SU-DHL-6 (cell line): ENCODE measurements around the gene PHPT1.
"Not testable (repeated sequence)": the region's sequence is repeated elsewhere in the genome, so short reads cannot be mapped to it uniquely, and the experiment has no call there.

Experiments
- H2AFZ ChIP-seq: fragments of 200-600 bp; sonication (generic); 2 replicates; pipeline ENCODE4 v1.6.1; 2014; ENCODE audit warnings: low read depth, mild to moderate bottlenecking, moderate library complexity, mixed read lengths, antibody characterized with exemption, low read length; ENCODE audit not compliant: severe bottlenecking
- H3F3A ChIP-seq: fragments of 200-600 bp; shearing (Covaris generic); 2 replicates; pipeline ENCODE4 v1.6.0; 2016; ENCODE audit warnings: antibody characterized with exemption, mild to moderate bottlenecking; ENCODE audit not compliant: insufficient read depth
- H3K27ac ChIP-seq: fragments of 200-600 bp; sonication (generic); 2 replicates; pipeline ENCODE4 v1.5.1; 2016; ENCODE audit warnings: low read depth, mild to moderate bottlenecking, low read length, moderate library complexity, mixed read lengths
- H3K27me3 ChIP-seq: fragments of 200-600 bp; sonication (generic), shearing (Covaris generic); 2 replicates; pipeline ENCODE4 v1.6.0; 2014; ENCODE audit warnings: mild to moderate bottlenecking, low read length
- H3K36me3 ChIP-seq: fragments of 200-600 bp; sonication (generic); 2 replicates; pipeline ENCODE4 v1.6.1; 2014; ENCODE audit warnings: mild to moderate bottlenecking, low read length, mixed read lengths
- H3K4me2 ChIP-seq: fragments of 300-600, 200-600 bp; shearing (Covaris generic), sonication (generic); 2 replicates; pipeline ENCODE4 v1.6.0; 2014; ENCODE audit warnings: low read length, low read depth, mild to moderate bottlenecking; ENCODE audit not compliant: poor library complexity, severe bottlenecking
- H3K4me3 ChIP-seq: fragments of 200-600 bp; sonication (generic); 2 replicates; pipeline ENCODE4 v1.5.1; 2014; ENCODE audit warnings: antibody characterized with exemption, low read length, mild to moderate bottlenecking, mixed read lengths; ENCODE audit not compliant: insufficient read depth, poor library complexity, severe bottlenecking
- H3K79me2 ChIP-seq: fragments of 200-600 bp; sonication (generic); 2 replicates; pipeline ENCODE4 v1.6.1; 2014; ENCODE audit warnings: mild to moderate bottlenecking, low read length, moderate library complexity; ENCODE audit not compliant: insufficient read depth
- H3K9ac ChIP-seq: fragments of 200-600 bp; sonication (generic); 2 replicates; pipeline ENCODE4 v1.7.0; 2014; ENCODE audit warnings: mild to moderate bottlenecking, low read length
- H3K9me2 ChIP-seq: fragments of 200-600 bp; sonication (generic); replicated peaks from 2 replicates; pipeline ENCODE4 v1.6.1; 2014; ENCODE audit warnings: low read length; ENCODE audit not compliant: insufficient read depth
- H3K9me3 ChIP-seq: fragments of 200-600 bp; sonication (generic); 2 replicates; pipeline ENCODE4 v1.6.1; 2014; ENCODE audit warnings: low read length, mixed read lengths; ENCODE audit not compliant: insufficient read depth
- H4K20me1 ChIP-seq: fragments of 200-600 bp; sonication (generic); 2 replicates; pipeline ENCODE4 v1.6.1; 2014; ENCODE audit warnings: low read depth, mild to moderate bottlenecking, antibody characterized with exemption, low read length, moderate library complexity, mixed read lengths
- EZH2phosphoT487 ChIP-seq: fragments of 200-600 bp; sonication (generic), shearing (Covaris generic); conservative IDR thresholded peaks from 2 replicates; pipeline ENCODE4 v1.6.1; 2018; ENCODE audit warnings: mild to moderate bottlenecking, antibody characterized with exemption, low read length, moderate library complexity, mixed read lengths
- TF ChIP-seq, protein P1 (sequence below): fragments of 200-600 bp; sonication (generic); IDR thresholded peaks from one replicate; pipeline ENCODE4 v1.5.1; 2017; ENCODE audit warnings: antibody characterized with exemption, mild to moderate bottlenecking, low read length, moderate library complexity; ENCODE audit not compliant: insufficient read depth, poor library complexity, severe bottlenecking

The PHPT1 gene

DNA sequence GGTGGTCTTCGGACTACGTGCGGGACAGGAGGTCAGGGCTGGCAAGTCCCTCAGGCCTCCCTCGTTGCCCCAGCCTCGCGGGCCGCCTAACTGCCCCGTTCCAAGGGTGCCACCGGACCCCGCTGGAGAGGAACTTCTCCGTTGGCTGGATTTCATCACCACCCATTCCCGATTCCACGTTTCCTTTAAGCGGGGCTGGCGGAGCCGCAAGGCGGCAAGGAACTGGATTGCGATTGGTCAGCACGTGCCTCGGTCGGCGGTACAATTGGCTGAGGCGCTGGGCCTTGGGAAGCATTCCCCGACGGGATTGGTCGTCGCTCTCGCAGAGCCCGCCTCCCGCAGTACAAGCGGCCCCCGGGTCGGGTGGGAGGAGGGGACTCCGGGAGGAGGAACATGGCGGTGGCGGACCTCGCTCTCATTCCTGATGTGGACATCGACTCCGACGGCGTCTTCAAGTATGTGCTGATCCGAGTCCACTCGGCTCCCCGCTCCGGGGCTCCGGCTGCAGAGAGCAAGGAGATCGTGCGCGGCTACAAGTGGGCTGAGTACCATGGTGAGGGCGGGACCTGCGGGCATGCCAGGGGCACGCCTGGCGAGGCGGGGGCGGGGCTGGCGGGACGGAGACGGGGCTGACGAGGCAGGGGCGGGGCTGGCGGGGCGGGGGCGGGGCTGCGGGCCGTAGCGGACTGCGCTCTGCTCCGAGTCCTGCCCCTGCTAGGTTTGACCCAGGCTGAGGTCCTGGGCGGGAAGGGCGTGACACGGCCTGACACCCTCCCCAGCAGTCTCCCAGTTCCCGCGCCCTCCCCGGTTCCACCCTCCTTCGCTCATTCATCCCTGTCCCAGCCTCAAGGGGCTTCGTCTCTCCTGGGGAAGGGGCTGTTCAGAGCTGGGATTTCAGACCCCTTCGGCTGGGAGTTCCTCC lies at the start of gene PHPT1:
Gene PHPT1, plus strand, starts transcription at position 372 of the 922 bp plus-strand sequence. Its CDS starts 22 bp downstream, at position 394.
- H3K4me2 ChIP-seq = peak within 1 kb of the TSS; percentile 58
- peak within 1 kb of the TSS; percentile 81 for H3K9ac ChIP-seq
- no peaks in the 10 kb centered on the region for H3K9me3 ChIP-seq
- H3K79me2 ChIP-seq = no peaks in the 10 kb centered on the region
- TF ChIP-seq EZH2phosphoT487 = no peak
- TF ChIP-seq, protein P1, sequence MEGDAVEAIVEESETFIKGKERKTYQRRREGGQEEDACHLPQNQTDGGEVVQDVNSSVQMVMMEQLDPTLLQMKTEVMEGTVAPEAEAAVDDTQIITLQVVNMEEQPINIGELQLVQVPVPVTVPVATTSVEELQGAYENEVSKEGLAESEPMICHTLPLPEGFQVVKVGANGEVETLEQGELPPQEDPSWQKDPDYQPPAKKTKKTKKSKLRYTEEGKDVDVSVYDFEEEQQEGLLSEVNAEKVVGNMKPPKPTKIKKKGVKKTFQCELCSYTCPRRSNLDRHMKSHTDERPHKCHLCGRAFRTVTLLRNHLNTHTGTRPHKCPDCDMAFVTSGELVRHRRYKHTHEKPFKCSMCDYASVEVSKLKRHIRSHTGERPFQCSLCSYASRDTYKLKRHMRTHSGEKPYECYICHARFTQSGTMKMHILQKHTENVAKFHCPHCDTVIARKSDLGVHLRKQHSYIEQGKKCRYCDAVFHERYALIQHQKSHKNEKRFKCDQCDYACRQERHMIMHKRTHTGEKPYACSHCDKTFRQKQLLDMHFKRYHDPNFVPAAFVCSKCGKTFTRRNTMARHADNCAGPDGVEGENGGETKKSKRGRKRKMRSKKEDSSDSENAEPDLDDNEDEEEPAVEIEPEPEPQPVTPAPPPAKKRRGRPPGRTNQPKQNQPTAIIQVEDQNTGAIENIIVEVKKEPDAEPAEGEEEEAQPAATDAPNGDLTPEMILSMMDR = no peak
- H2AFZ ChIP-seq = peak within 1 kb of the TSS; percentile 81
- H3K36me3 ChIP-seq = no peaks in the 10 kb centered on the region
- H3K4me3 ChIP-seq = peak within 1 kb of the TSS; percentile 91
- no peaks in the 10 kb centered on the region for H4K20me1 ChIP-seq
- H3K27me3 ChIP-seq = no peaks in the 10 kb centered on the region
- no peaks in the 10 kb centered on the region for H3K9me2 ChIP-seq
- peak within 1 kb of the TSS; percentile 89 for H3K27ac ChIP-seq
- no peaks in the 10 kb centered on the region for H3F3A ChIP-seq

DNA sequence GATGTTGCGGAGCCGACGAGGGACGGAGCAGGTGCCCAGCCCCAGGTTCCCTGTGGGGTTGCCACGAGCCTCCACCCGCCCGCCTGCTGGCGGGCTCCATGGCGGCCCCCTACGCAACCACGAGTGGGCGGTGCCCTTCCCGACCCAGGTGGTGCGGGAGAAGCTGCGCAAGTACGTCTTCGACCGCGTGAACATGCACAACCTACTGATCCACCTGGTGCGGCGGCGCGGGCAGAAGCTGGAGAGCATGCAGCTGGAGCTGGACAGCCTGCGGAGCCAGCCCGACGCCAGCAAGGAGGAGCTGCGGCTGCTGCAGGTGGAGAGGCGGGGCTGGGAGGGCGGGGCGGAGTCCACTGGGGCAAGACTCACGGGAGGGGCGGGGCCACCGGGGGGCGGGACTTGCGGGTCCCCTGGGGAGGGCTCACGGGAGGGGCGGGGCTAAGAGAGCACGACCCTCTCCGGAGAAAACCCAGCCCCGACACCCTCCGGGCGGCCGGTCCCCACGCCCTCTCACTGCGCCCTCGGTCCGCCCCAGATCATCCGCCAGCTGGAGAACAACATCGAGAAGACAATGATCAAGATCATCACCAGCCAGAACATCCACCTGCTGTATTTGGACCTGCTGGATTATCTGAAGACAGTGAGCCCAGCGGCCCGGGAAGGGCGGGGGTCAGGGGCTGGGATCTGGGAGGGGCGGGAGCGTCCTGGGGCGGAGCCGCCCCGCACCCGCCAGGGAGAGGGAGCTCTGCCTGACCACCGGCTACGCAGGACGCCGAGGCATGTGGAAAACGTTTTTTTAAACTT lies 49.2 kb upstream of the PHPT1 start:
- Histone ChIP-seq H3K9ac (peak overlapping the region; percentile 11; the same call in 1 of the 2 replicates), H3K27me3 (no peaks in the 10 kb centered on the region), H3K9me2 (no peaks in the 10 kb centered on the region), H3K4me2 (peak overlapping the region; percentile 57), H3K79me2 (no peaks in the 10 kb centered on the region), H3F3A (no peaks in the 10 kb centered on the region), H3K4me3 (peak overlapping the region; percentile 38), H3K9me3 (no peaks in the 10 kb centered on the region), H2AFZ (no peak overlapping the region), H3K36me3 (no peaks in the 10 kb centered on the region), H4K20me1 (no peaks in the 10 kb centered on the region), H3K27ac (no peak overlapping the region)
- TF ChIP-seq EZH2phosphoT487 = no peak
- TF ChIP-seq, protein P1 = no peak

DNA sequence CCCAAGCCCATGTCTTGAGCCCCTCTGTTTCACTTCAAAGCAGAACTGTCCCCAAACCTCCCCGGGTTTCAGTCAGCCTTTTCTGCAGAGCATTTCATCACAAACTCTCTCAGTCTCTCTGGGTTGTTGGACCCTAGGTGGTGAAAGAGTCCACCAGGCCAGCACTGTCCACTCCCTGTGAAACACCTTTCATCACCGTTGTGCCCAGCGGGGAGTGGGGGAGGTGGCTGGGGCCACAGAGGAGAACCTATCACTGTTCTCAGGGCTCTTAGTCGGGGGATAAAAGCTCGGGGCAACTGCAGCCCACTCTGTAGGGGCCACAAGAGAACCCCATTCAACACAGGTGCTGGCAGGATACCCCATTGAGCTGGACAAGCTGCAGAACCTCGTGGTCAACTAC lies 46.9 kb upstream of the PHPT1 start:
- no peak overlapping the region for H3K27ac ChIP-seq
- no peaks in the 10 kb centered on the region for H3K9me2 ChIP-seq
- no peak overlapping the region for H3K9ac ChIP-seq
- H3K79me2 ChIP-seq = 0 out of 2 replicates have a peak, but pooled peaks cover 4% of the 10 kb centered on the region
- no peak overlapping the region for H3K4me3 ChIP-seq
- no peak overlapping the region for H3K4me2 ChIP-seq
- no peak for TF ChIP-seq EZH2phosphoT487
- TF ChIP-seq, protein P1 = no peak
- H3K9me3 ChIP-seq = no peaks in the 10 kb centered on the region
- H3K27me3 ChIP-seq = no peaks in the 10 kb centered on the region
- H2AFZ ChIP-seq = no peak overlapping the region
- no peaks in the 10 kb centered on the region for H4K20me1 ChIP-seq
- no peaks in the 10 kb centered on the region for H3F3A ChIP-seq
- no peaks in the 10 kb centered on the region for H3K36me3 ChIP-seq

DNA sequence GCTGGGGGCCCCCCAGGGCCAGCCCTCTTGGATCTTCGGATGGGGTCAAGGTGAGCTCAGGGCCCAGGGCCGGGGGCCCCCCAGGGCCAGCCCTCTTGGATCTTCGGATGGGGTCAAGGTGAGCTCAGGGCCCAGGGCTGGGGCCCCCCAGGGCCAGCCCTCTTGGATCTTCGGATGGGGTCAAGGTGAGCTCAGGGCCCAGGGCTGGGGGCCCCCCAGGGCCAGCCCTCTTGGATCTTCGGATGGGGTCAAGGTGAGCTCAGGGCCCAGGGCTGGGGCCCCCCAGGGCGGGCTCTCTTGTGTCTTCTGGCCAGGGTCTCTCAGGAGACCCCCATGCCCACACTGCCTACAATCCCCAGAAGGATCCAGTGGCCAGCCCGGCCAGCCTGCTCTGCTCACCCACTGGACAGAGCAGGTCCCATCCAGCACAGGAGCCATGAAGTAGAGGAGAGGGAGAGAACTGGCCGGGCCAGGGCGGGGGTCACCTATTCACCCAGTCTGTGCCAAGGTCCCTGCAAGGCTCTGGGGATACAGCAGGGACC lies 46.1 kb upstream of the PHPT1 start:
- not testable (repeated sequence) for H3K27ac ChIP-seq, H3K4me3 ChIP-seq, H3F3A ChIP-seq, H3K9ac ChIP-seq, H3K79me2 ChIP-seq, H3K9me3 ChIP-seq, H3K4me2 ChIP-seq, H2AFZ ChIP-seq, H4K20me1 ChIP-seq, H3K9me2 ChIP-seq, H3K36me3 ChIP-seq, H3K27me3 ChIP-seq
